Sigmoid colon (tissue), 4 donors: ENCODE data around the gene FCHSD2.

Experiments used
- EP300 ChIP-seq, 4 donors: sonication (generic); formaldehyde crosslinking; IDR thresholded peaks; one replicate each; pipeline ENCODE4 v1.6.1; 2017; ENCODE audit warnings: antibody characterized with exemption in 4 of 4
- POLR2A ChIP-seq, 2 donors: fragments of 450-650 bp; IDR thresholded peaks; one replicate each; pipeline ENCODE4 v1.6.1; 2016; ENCODE audit warnings: antibody characterized with exemption in 2 of 2, mild to moderate bottlenecking in 2 of 2, moderate library complexity in 2 of 2
- POLR2AphosphoS5 ChIP-seq, 4 donors: sonication (generic); formaldehyde crosslinking; IDR thresholded peaks; one replicate each; pipeline ENCODE4 v1.6.1; 2017; ENCODE audit warnings: antibody characterized with exemption in 4 of 4
- TF ChIP-seq, protein P1 (sequence below), 4 experiments: fragments of 450-650 bp in 3 of 4; fragments of 200-600 bp in 1 of 4; IDR thresholded peaks; one replicate each; pipeline ENCODE4 v1.5.1; 2016 to 2019; ENCODE audit warnings: antibody characterized with exemption in 4 of 4, mild to moderate bottlenecking in 3 of 4, moderate library complexity in 2 of 4

DNA sequence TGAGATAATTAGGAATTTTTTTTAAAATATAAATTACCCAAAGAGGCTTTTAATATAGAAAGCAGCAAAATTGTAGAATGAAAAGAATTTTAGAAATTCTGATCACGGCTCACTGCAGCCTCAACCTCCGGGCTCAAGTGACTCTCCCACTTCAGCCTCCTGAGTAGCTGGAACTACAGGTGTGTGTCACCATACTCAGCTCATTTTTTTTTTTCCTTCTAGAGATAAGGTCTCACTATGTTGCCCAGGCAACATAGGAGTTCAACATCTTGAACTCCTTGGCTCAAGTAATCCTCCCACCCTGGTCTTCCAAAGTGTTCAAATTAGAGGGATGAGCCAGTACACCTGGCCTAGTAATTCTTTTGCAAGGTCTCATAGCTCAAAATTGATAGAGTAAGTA is 251.2 kb downstream of the FCHSD2 start:
- no peak for TF ChIP-seq POLR2A (IDR thresholded peaks at IDR 0.05)
- TF ChIP-seq POLR2AphosphoS5 (IDR thresholded peaks at IDR 0.05) = no peak
- TF ChIP-seq, protein P1, sequence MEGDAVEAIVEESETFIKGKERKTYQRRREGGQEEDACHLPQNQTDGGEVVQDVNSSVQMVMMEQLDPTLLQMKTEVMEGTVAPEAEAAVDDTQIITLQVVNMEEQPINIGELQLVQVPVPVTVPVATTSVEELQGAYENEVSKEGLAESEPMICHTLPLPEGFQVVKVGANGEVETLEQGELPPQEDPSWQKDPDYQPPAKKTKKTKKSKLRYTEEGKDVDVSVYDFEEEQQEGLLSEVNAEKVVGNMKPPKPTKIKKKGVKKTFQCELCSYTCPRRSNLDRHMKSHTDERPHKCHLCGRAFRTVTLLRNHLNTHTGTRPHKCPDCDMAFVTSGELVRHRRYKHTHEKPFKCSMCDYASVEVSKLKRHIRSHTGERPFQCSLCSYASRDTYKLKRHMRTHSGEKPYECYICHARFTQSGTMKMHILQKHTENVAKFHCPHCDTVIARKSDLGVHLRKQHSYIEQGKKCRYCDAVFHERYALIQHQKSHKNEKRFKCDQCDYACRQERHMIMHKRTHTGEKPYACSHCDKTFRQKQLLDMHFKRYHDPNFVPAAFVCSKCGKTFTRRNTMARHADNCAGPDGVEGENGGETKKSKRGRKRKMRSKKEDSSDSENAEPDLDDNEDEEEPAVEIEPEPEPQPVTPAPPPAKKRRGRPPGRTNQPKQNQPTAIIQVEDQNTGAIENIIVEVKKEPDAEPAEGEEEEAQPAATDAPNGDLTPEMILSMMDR (IDR thresholded peaks at IDR 0.05) = no peak
- no peak for TF ChIP-seq EP300 (IDR thresholded peaks at IDR 0.05)
